H1 (cell line): ENCODE data around the gene COL4A3. TPM values are rescaled to one million over a fixed set of nuclear protein-coding genes. Genes with fewer than 3 reads are reported as not detected.

ENCODE experiments used
- CTCF ChIA-PET: fragments of 300-600 bp; sonication (Branson Sonifier 250); formaldehyde crosslinking; loops from one replicate; lab custom pipeline; 2021; ENCODE audit not compliant: partially characterized antibody; lab: Charles Lee
- POLR2A ChIA-PET: fragments of 300-600 bp; sonication (Branson Sonifier 250); formaldehyde crosslinking; loops from one replicate; lab custom pipeline; 2021; ENCODE audit warnings: inconsistent platforms; ENCODE audit not compliant: partially characterized antibody; lab: Charles Lee
- DNase-seq, 2 experiments: peaks; one replicate each; pipeline versions ENCODE4 v3.0.0 to v3.0.0-alpha.2; 2010 to 2022; ENCODE audit warnings: low spot score in 2 of 2, low read depth in 1 of 2, mixed read lengths in 1 of 2
- FAIRE-seq: peaks from 2 replicates; lab custom pipeline; 2011; peaks lifted over from hg19 to GRCh38; lab: Jason Lieb, UNC
- H2AFZ ChIP-seq: 2 replicates; pipeline ENCODE4 v1.8.1; 2012; ENCODE audit warnings: low read length, inconsistent platforms
- H2AK5ac ChIP-seq: 2 replicates; pipeline ENCODE4 v1.6.1; 2013; ENCODE audit warnings: low read depth, low read length
- H2BK120ac ChIP-seq: replicated peaks from 2 replicates; pipeline ENCODE3; 2013; ENCODE audit warnings: low read depth, low read length, inconsistent platforms
- H2BK12ac ChIP-seq: 2 replicates; pipeline ENCODE4 v1.6.1; 2013; ENCODE audit warnings: low read depth, low read length
- H2BK15ac ChIP-seq: 2 replicates; pipeline ENCODE4 v1.6.1; 2013; ENCODE audit warnings: low read length
- H2BK20ac ChIP-seq: 2 replicates; pipeline ENCODE4 v1.6.1; 2013; ENCODE audit warnings: low read length
- H2BK5ac ChIP-seq: 2 replicates; pipeline ENCODE4 v1.6.1; 2013; ENCODE audit warnings: low read depth, low read length
- H3K14ac ChIP-seq: 2 replicates; pipeline ENCODE4 v1.6.1; 2013; ENCODE audit warnings: inconsistent platforms; ENCODE audit not compliant: insufficient read length
- H3K18ac ChIP-seq: 2 replicates; pipeline ENCODE4 v1.6.1; 2013; ENCODE audit warnings: low read length; ENCODE audit errors: extremely low read depth
- H3K23ac ChIP-seq: 2 replicates; pipeline ENCODE4 v1.6.1; 2013; ENCODE audit warnings: inconsistent platforms; ENCODE audit not compliant: insufficient read length
- H3K23me2 ChIP-seq: 2 replicates; pipeline ENCODE4 v1.6.1; 2013; ENCODE audit warnings: low read depth, low read length
- H3K27ac ChIP-seq: 2 replicates; pipeline ENCODE4 v1.6.1; 2011; ENCODE audit warnings: low read depth, low read length, inconsistent platforms
- H3K27me3 ChIP-seq, 4 experiments: replicated peaks in 1 of 4; 1 replicate in 1 of 4; 2 replicates in 3 of 4; pipeline versions ENCODE4 v1.6.1 to v1.8.1; 2011 to 2013; ENCODE audit warnings: low read length in 3 of 4, mild to moderate bottlenecking in 3 of 4, inconsistent platforms in 2 of 4, mixed read lengths in 2 of 4, moderate library complexity in 1 of 4; ENCODE audit not compliant: control insufficient read depth in 3 of 4, insufficient read depth in 3 of 4; ENCODE audit errors: extremely low read depth in 1 of 4
- H3K36me3 ChIP-seq, 4 experiments: 2 replicates each; pipeline versions ENCODE4 v1.6.1 to v1.8.1; 2011 to 2013; ENCODE audit warnings: mild to moderate bottlenecking in 4 of 4, low read length in 3 of 4, moderate library complexity in 2 of 4, control low read depth in 1 of 4, inconsistent platforms in 1 of 4; ENCODE audit not compliant: insufficient read depth in 4 of 4, control insufficient read depth in 2 of 4
- H3K4ac ChIP-seq: replicated peaks from 2 replicates; pipeline ENCODE3; 2013; ENCODE audit warnings: low read length, low read depth, mixed read lengths, inconsistent platforms; ENCODE audit not compliant: insufficient read length
- H3K4me1 ChIP-seq, 4 experiments: replicated peaks in 1 of 4; 1 replicate in 1 of 4; 2 replicates in 3 of 4; pipeline versions ENCODE4 v1.6.1 to v1.8.1; 2011 to 2013; ENCODE audit warnings: low read length in 3 of 4, inconsistent platforms in 2 of 4, mixed read lengths in 1 of 4; ENCODE audit not compliant: insufficient read depth in 4 of 4, control insufficient read depth in 3 of 4
- H3K4me2 ChIP-seq, 2 experiments: 2 replicates each; pipeline versions ENCODE4 v1.6.1 to v1.8.1; 2011 to 2013; ENCODE audit warnings: low read depth in 2 of 2, low read length in 2 of 2, control low read depth in 1 of 2, inconsistent platforms in 1 of 2, mild to moderate bottlenecking in 1 of 2; ENCODE audit not compliant: insufficient read depth in 1 of 2
- H3K4me3 ChIP-seq, 4 experiments: fragments of 200-600, 300-600 bp in 1 of 4; sonication (generic), shearing (Covaris generic), sonication (Bioruptor Twin) in 1 of 4; 2 replicates each; pipeline versions ENCODE4 v1.5.1 to v1.8.1; 2011 to 2016; ENCODE audit warnings: low read length in 4 of 4, low read depth in 3 of 4, control low read depth in 2 of 4, inconsistent platforms in 2 of 4, mild to moderate bottlenecking in 2 of 4, mixed read lengths in 1 of 4, moderate library complexity in 1 of 4; ENCODE audit not compliant: insufficient read depth in 2 of 4; ENCODE audit errors: extremely low read depth in 1 of 4
- H3K56ac ChIP-seq: replicated peaks from 2 replicates; pipeline ENCODE3; 2013; ENCODE audit warnings: low read depth, mild to moderate bottlenecking, mixed read lengths, low read length, inconsistent platforms; ENCODE audit not compliant: insufficient read length
- H3K79me1 ChIP-seq: 2 replicates; pipeline ENCODE4 v1.6.1; 2013; ENCODE audit warnings: low read depth, low read length, control low read depth
- H3K79me2 ChIP-seq, 2 experiments: 2 replicates each; pipeline versions ENCODE4 v1.6.1 to v1.8.1; 2012 to 2013; ENCODE audit warnings: low read length in 2 of 2, mild to moderate bottlenecking in 2 of 2, inconsistent platforms in 1 of 2; ENCODE audit not compliant: insufficient read depth in 2 of 2, control insufficient read depth in 1 of 2
- H3K9ac ChIP-seq, 4 experiments: replicated peaks in 1 of 4; 1 replicate in 1 of 4; 2 replicates in 3 of 4; pipeline versions ENCODE4 v1.6.1 to v1.8.1; 2011 to 2013; ENCODE audit warnings: low read depth in 3 of 4, low read length in 3 of 4, control low read depth in 2 of 4, mild to moderate bottlenecking in 2 of 4, moderate library complexity in 2 of 4, inconsistent platforms in 1 of 4; ENCODE audit errors: extremely low read depth in 1 of 4
- H3K9me3 ChIP-seq, 2 experiments: 2 replicates each; pipeline versions ENCODE4 v1.6.1 to v1.8.1; 2012 to 2013; ENCODE audit warnings: mild to moderate bottlenecking in 2 of 2, moderate library complexity in 2 of 2, control low read depth in 1 of 2, inconsistent platforms in 1 of 2, low read depth in 1 of 2, low read length in 1 of 2, mixed read lengths in 1 of 2; ENCODE audit not compliant: insufficient read depth in 2 of 2
- H4K20me1 ChIP-seq, 2 experiments: replicated peaks in 1 of 2; 2 replicates each; pipeline versions ENCODE3 to v1.8.1; 2011 to 2013; ENCODE audit warnings: inconsistent platforms in 2 of 2, low read length in 2 of 2, mild to moderate bottlenecking in 1 of 2; ENCODE audit not compliant: insufficient read depth in 2 of 2, control insufficient read depth in 1 of 2
- H4K5ac ChIP-seq: 2 replicates; pipeline ENCODE4 v1.6.1; 2013; ENCODE audit warnings: low read length, low read depth, mixed read lengths, inconsistent platforms; ENCODE audit not compliant: insufficient read length
- H4K8ac ChIP-seq: 2 replicates; pipeline ENCODE4 v1.8.0; 2013; ENCODE audit warnings: mild to moderate bottlenecking, moderate library complexity, low read length, inconsistent platforms; ENCODE audit not compliant: insufficient read depth; ENCODE audit errors: extremely low read depth
- H4K91ac ChIP-seq: replicated peaks from 2 replicates; pipeline ENCODE3; 2013; ENCODE audit warnings: low read length, mixed read lengths, inconsistent platforms; ENCODE audit not compliant: insufficient read length
- CHD2 ChIP-seq: IDR thresholded peaks from 2 replicates; pipeline ENCODE4 v1.6.1; 2012; ENCODE audit warnings: low read length, improper control_type of control experiment
- KDM4A ChIP-seq: IDR thresholded peaks from one replicate; pipeline ENCODE4 v1.7.1; 2012; ENCODE audit warnings: low read depth, mild to moderate bottlenecking, moderate library complexity, low read length, inconsistent platforms; ENCODE audit not compliant: severe bottlenecking
- NANOG ChIP-seq: IDR thresholded peaks from 2 replicates; pipeline ENCODE4 v1.6.1; 2011; ENCODE audit warnings: low read length, low read depth, mild to moderate bottlenecking, inconsistent platforms; ENCODE audit not compliant: insufficient read depth, poor library complexity, severe bottlenecking
- POLR2A ChIP-seq, 2 experiments: IDR thresholded peaks; 1 replicate in 1 of 2; 2 replicates in 1 of 2; pipeline ENCODE4 v1.6.1; 2011; ENCODE audit warnings: low read depth in 2 of 2, low read length in 2 of 2, mild to moderate bottlenecking in 2 of 2; ENCODE audit errors: control extremely low read depth in 1 of 2
- RBBP5 ChIP-seq: IDR thresholded peaks from 2 replicates; pipeline ENCODE4 v1.7.1; 2012; ENCODE audit warnings: low read depth, mild to moderate bottlenecking, inconsistent platforms, low read length, moderate library complexity, borderline replicate concordance
- WGBS, 2 experiments: shearing (Covaris generic) in 1 of 2; methylation state at CpG; one replicate each; pipeline versions ENCODE4 v1.1.6 to v1.1.7; 2013 to 2015; ENCODE audit warnings: low lambda C conversion rate in 2 of 2, mixed read lengths in 2 of 2, inconsistent platforms in 1 of 2, low coverage in 1 of 2, missing lambda C conversion rate in 1 of 2; ENCODE audit not compliant: insufficient replicate concordance in 2 of 2, insufficient coverage in 1 of 2, insufficient read length in 1 of 2; ENCODE audit errors: extremely low coverage in 1 of 2, missing lambda C conversion rate in 1 of 2; 5-methylcytosine and 5-hydroxymethylcytosine counted together
- polyA plus RNA-seq, 7 experiments: library from polyadenylated mRNA; depleted of rRNA in 3 of 7; stranded (reverse) in 5 of 7; unstranded in 2 of 7; fragments of >200 nt in 5 of 7; fragments of 200-250 nt in 2 of 7; gene quantifications; 1 replicate in 5 of 7; 2 replicates in 1 of 7; 4 replicates in 1 of 7; pipeline versions ENCODE4 v1.2.1 to v1.2.3, GENCODE V29; 2011 to 2013; ENCODE audit warnings: missing spikeins in 2 of 7, mixed read lengths in 2 of 7
- total RNA-seq: library from RNA; stranded (reverse); fragmentation: NEBNext Ultra II Directional; extraction: Animal tissue kit (Norgen Biotek cat#: 25700); gene quantifications from 2 replicates; pipeline ENCODE4 v1.2.1, GENCODE V29; 2021

COL4A3 gene
- total and polyA plus RNA-seq, 2 of the 8 experiments (the other 6 are each of a cell fraction or from before 2014, with no cell fraction given) = 0.12 to 0.17 TPM

DNA sequence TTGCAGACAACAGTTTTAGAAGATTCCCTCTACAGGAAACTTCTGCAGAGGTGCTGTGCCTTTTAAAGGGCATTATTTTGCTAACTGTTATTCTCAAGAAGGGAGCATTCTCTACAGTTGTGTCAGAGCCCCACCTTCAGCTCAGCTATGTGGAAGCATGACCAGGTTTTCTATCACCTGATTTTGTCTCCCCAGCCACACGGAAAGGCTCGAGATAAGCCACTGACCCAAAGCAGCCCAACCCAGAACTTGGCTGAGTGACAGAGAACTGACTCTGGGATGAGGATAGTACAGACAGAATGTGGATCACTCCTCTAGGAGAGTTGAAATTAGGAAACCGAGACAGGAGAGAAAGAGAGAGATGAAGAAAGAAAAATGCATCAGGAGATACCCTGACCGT, 11.1 kb upstream of the COL4A3 start:
- H2BK120ac ChIP-seq = no peak overlapping the region
- no peak overlapping the region for H2AK5ac ChIP-seq
- no peak for DNase-seq
- H4K5ac ChIP-seq = no peak overlapping the region
- no peak for FAIRE-seq
- H4K91ac ChIP-seq = no peak overlapping the region
- ChIA-PET POLR2A (no interaction called here), CTCF (interaction anchor here (0.5 to 5.7 kb wide), 4 partner anchors 21 to 85 kb away, joined by 3 to 27 read pairs (median 3); no protein-coding TSS in a partner anchor)
- no peak overlapping the region for H2BK12ac ChIP-seq
- no peak overlapping the region for H3K4me2 ChIP-seq
- H3K36me3 ChIP-seq = no peaks in the 10 kb centered on the region
- H3K27me3 ChIP-seq = no peaks in the 10 kb centered on the region
- no peak overlapping the region for H4K8ac ChIP-seq
- no peak overlapping the region for H3K4me3 ChIP-seq
- H2BK5ac ChIP-seq = no peak overlapping the region
- no peaks in the 10 kb centered on the region for H3K79me2 ChIP-seq
- H3K14ac ChIP-seq = no peak overlapping the region
- H3K4ac ChIP-seq = no peak overlapping the region
- H3K27ac ChIP-seq = no peak overlapping the region
- H3K9ac ChIP-seq = no peak overlapping the region
- H2BK20ac ChIP-seq = no peak overlapping the region
- no peaks in the 10 kb centered on the region for H4K20me1 ChIP-seq
- H3K79me1 ChIP-seq = no peaks in the 10 kb centered on the region
- 89% methylated on average over 4 of the region's 4 CpGs; no CpG with 5 or more reads in 1 of the 2 experiments for WGBS, 2 experiments
- H2BK15ac ChIP-seq = no peak overlapping the region
- H3K23ac ChIP-seq = no peak overlapping the region
- H3K56ac ChIP-seq = no peak overlapping the region
- no peaks in the 10 kb centered on the region for H3K4me1 ChIP-seq
- TF ChIP-seq POLR2A (IDR thresholded peaks at IDR 0.05; ENCODE audit: control extremely low read depth in 1 of 2, low read depth in 2 of 2, low read length in 2 of 2) (no peak), KDM4A (no peak), RBBP5 (no peak), CHD2 (no peak), NANOG (no peak)
- H3K9me3 ChIP-seq = 0 out of 4 replicates have a peak, but pooled peaks cover 0 to 4% of the 10 kb centered on the region in 2 experiments
- H3K23me2 ChIP-seq = no peaks in the 10 kb centered on the region
- H3K18ac ChIP-seq = no peak overlapping the region
- H2AFZ ChIP-seq = no peak overlapping the region
